BLaER1 (cell line): Measurements from ENCODE around the gene LIFR.

Experiments
- H3K27ac ChIP-seq: shearing (Covaris generic); formaldehyde crosslinking; 2 replicates; pipeline ENCODE4 v1.8.1; 2022
- H3K27me3 ChIP-seq: shearing (Covaris generic); formaldehyde crosslinking; 2 replicates; pipeline ENCODE4 v1.8.1; 2022
- H3K36me3 ChIP-seq: shearing (Covaris generic); formaldehyde crosslinking; 2 replicates; pipeline ENCODE4 v1.8.1; 2022
- H3K4me1 ChIP-seq: shearing (Covaris generic); formaldehyde crosslinking; 2 replicates; pipeline ENCODE4 v1.8.1; 2022
- H3K4me2 ChIP-seq: shearing (Covaris generic); formaldehyde crosslinking; 2 replicates; pipeline ENCODE4 v1.8.1; 2022
- H3K4me3 ChIP-seq: shearing (Covaris generic); formaldehyde crosslinking; 2 replicates; pipeline ENCODE4 v1.8.1; 2022
- H3K9ac ChIP-seq: shearing (Covaris generic); formaldehyde crosslinking; 2 replicates; pipeline ENCODE4 v1.8.1; 2022
- H3K9me3 ChIP-seq: shearing (Covaris generic); formaldehyde crosslinking; 2 replicates; pipeline ENCODE4 v1.8.1; 2022
- H4K20me1 ChIP-seq: shearing (Covaris generic); formaldehyde crosslinking; 2 replicates; pipeline ENCODE4 v1.8.1; 2022
- Cebpa-rat ChIP-seq: shearing (Covaris generic); IDR thresholded peaks from 2 replicates; pipeline ENCODE4 v1.8.1; 2022

LIFR gene

GRCh38 chr5:38562444-38563210, 6.2 kb upstream of the LIFR start:
- no peak overlapping the region for H3K4me3 ChIP-seq
- H3K9ac ChIP-seq = no peak overlapping the region
- H3K4me2 ChIP-seq = no peak overlapping the region
- H3K4me1 ChIP-seq = no peaks in the 10 kb centered on the region
- no peak for TF ChIP-seq Cebpa-rat
- H3K27me3 ChIP-seq = no peaks in the 10 kb centered on the region
- H3K9me3 ChIP-seq = no peaks in the 10 kb centered on the region
- H3K27ac ChIP-seq = no peak overlapping the region
- H3K36me3 ChIP-seq = no peaks in the 10 kb centered on the region
- H4K20me1 ChIP-seq = no peaks in the 10 kb centered on the region

DNA sequence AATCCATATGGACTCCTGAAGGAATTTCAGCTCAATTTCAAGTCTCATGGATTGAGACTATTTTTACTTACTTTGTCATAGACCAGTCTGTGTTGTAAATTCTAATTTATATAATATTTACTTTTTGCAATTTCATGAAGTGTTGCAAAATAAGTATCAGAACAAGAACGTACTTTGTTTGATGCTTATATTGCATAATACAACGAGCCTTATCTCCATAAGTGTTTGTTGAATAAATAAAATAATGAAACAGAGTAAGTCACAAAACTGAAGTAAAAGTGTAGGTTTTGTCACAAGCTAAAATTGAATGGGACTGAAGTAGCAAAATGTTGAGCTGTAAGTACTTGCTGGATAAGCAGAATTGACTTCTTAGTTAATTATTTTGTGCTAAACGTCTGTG, 3.0 kb upstream of the LIFR start:
- H3K27ac ChIP-seq = no peak overlapping the region
- H3K36me3 ChIP-seq = no peaks in the 10 kb centered on the region
- no peaks in the 10 kb centered on the region; the same call in 1 of the 2 replicates for H4K20me1 ChIP-seq
- no peak for TF ChIP-seq Cebpa-rat
- no peaks in the 10 kb centered on the region for H3K9me3 ChIP-seq
- H3K9ac ChIP-seq = no peak overlapping the region
- peaks cover 12% of the 10 kb centered on the region; the same call in 1 of the 2 replicates for H3K4me1 ChIP-seq
- H3K4me2 ChIP-seq = no peak overlapping the region
- H3K27me3 ChIP-seq = peaks cover 26% of the 10 kb centered on the region
- no peak overlapping the region for H3K4me3 ChIP-seq

DNA sequence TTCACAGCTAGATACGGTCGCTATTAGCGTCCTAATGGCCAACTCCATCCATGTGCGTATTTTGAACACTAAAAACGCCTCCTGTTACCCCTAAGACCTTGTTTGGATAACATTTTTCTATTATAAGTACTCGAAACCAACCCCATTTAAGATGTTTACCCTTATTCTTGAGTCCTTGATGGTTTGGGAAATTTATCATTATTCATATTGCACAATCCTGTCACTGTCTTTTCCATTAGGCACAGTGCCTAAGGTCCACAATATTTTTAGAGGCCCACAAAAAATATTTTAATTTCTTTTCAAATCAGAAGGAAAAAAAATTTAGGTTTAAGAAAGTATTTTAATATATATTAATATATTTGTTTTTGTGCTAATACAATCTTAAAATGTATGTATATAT, 1.3 kb upstream of the LIFR start:
- no peak overlapping the region for H3K9ac ChIP-seq
- peaks cover 16% of the 10 kb centered on the region for H3K4me1 ChIP-seq
- no peak overlapping the region for H3K4me2 ChIP-seq
- no peaks in the 10 kb centered on the region for H3K36me3 ChIP-seq
- no peak overlapping the region for H3K4me3 ChIP-seq
- no peak for TF ChIP-seq Cebpa-rat
- H4K20me1 ChIP-seq = no peaks in the 10 kb centered on the region; the same call in 1 of the 2 replicates
- peaks cover 36% of the 10 kb centered on the region for H3K27me3 ChIP-seq
- H3K9me3 ChIP-seq = no peaks in the 10 kb centered on the region
- H3K27ac ChIP-seq = no peak overlapping the region

- H3K4me2 ChIP-seq = peak overlapping the region; percentile 95
- peak overlapping the region; percentile 65; the same call in 1 of the 2 replicates for H3K27ac ChIP-seq
Observed at GRCh38 chr5:38557308-38557710, 863 bp upstream of the LIFR start.

DNA sequence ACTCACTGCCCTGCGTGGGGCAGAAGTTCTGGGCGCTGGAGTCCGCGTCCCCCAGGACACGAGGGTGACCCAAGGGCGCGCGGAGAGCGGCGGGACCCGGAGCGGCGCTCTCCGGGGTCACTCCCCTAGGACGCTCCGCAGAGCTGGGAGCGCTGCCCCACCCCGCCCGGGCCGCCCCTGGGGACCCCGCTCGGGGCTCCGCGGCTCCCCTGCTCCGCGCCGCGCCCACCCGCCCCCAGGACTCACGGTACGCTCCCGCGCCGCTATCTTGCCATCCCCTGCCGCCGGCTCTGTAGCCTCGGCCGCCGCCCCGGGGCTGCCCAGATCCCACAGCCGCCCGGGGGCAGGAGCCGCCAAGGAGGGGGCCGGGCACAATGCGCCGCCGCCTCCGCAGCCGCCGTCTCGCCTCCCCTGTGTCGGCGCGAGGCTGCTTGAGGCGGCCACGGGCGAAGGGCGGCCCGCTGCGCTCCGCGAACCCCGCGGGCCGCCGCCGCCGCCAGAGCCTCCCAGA, 303 bp downstream of the LIFR start:
- Histone ChIP-seq H3K4me2 (peak overlapping the region; percentile 99), H3K9me3 (no peaks in the 10 kb centered on the region), H3K27me3 (peaks cover 37% of the 10 kb centered on the region), H3K27ac (peak overlapping the region; percentile 46; the same call in 1 of the 2 replicates), H3K36me3 (no peaks in the 10 kb centered on the region), H4K20me1 (no peaks in the 10 kb centered on the region; the same call in 1 of the 2 replicates), H3K9ac (peak overlapping the region; percentile 72), H3K4me1 (peaks cover 23% of the 10 kb centered on the region), H3K4me3 (peak overlapping the region; percentile 76)
- no peak for TF ChIP-seq Cebpa-rat

More at GRCh38 chr5:38557308-38557710, 863 bp upstream of the LIFR start:
- Histone ChIP-seq H4K20me1 (no peaks in the 10 kb centered on the region; the same call in 1 of the 2 replicates), H3K36me3 (no peaks in the 10 kb centered on the region), H3K9ac (peak overlapping the region; percentile 80), H3K27me3 (peaks cover 37% of the 10 kb centered on the region), H3K9me3 (no peaks in the 10 kb centered on the region), H3K4me3 (peak overlapping the region; percentile 76), H3K4me1 (peaks cover 21% of the 10 kb centered on the region)
- TF ChIP-seq Cebpa-rat = no peak

DNA sequence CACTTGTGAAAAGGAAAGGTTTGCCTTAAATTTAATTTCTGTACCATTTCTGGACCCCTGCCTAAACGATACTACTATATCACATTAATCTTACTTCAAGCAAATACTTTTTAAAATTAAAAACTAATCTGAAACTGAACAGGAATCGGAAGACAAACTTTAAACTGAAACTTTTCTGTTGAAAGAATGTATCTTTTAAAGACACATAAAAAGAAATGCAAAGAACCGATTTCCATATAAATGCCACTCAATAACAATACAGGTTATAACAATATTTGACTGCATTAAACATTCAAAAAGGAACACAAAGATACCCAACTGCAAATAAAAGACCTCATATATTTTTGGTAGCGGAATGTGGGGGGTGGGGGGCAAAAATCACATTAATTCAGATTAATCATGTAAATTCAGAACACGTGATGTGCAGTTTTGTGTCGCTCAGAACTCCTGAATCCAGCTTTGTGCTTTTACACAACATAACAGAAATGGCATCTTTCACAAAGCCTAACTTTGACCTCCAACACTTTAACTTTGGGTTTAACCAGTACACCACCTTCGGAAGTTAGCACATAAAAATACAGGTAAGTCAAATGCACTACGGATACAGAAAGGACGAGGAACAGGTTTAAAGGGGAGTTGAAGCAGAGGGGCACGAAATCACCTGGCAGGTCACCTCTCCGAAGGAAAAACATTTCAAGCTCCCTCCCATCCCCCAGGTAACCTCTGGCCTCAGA, 925 bp downstream of the LIFR start:
- Histone ChIP-seq H3K4me3 (peak overlapping the region; percentile 76), H3K36me3 (no peaks in the 10 kb centered on the region), H3K4me1 (peaks cover 23% of the 10 kb centered on the region), H3K27me3 (peaks cover 37% of the 10 kb centered on the region), H3K9ac (peak overlapping the region; percentile 72; the same call in 1 of the 2 replicates), H3K9me3 (no peaks in the 10 kb centered on the region), H4K20me1 (no peaks in the 10 kb centered on the region; the same call in 1 of the 2 replicates), H3K27ac (peak overlapping the region; percentile 46; the same call in 1 of the 2 replicates), H3K4me2 (peak overlapping the region; percentile 99)
- TF ChIP-seq Cebpa-rat = no peak

DNA sequence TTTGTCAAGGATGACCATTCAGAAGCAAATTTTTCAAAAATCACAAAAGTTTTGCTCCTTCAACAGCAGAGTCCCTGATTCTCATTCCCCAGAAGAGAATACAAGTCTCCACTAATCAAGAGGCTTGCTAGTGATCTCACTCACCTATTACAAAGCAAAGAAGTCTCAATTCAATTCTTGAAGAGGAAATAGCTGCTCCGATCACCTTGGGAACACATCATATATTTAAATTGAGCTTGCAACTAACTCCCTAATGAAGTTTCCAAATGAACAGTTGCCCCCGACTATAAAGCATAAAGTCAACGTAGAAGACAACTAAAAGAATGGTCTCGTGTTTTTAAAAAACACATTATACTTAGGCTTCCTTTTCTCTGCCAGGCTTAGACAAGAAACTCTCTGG, 1.6 kb downstream of the LIFR start:
- Histone ChIP-seq H3K4me3 (no peak overlapping the region), H3K4me2 (no peak overlapping the region), H3K4me1 (peaks cover 23% of the 10 kb centered on the region)

DNA sequence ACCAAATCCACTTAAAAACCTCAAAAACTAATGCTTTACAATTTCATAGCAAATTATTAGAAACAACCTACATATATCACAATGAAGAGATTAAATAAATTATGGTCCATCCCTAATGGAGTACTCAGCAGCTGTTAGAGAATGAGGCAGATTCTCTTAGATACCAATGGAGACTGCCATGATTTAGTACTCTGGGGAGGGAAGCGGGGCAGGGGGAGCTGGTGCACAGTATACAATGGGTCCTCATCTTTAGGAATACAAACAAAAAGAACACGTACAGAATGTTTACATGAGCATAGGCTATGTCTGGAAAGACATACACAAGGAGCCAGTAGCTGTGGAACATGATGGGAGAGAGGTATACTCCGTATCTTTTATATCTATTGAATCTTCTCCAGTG, 2.0 kb downstream of the LIFR start:
- H3K9ac ChIP-seq = no peak overlapping the region
- H4K20me1 ChIP-seq = no peaks in the 10 kb centered on the region; the same call in 1 of the 2 replicates
- H3K36me3 ChIP-seq = no peaks in the 10 kb centered on the region
- H3K9me3 ChIP-seq = no peaks in the 10 kb centered on the region
- peaks cover 37% of the 10 kb centered on the region for H3K27me3 ChIP-seq
- H3K4me1 ChIP-seq = peaks cover 23% of the 10 kb centered on the region
- no peak overlapping the region for H3K27ac ChIP-seq
- H3K4me3 ChIP-seq = no peak overlapping the region
- H3K4me2 ChIP-seq = no peak overlapping the region
- TF ChIP-seq Cebpa-rat = no peak

More for the DNA sequence above, 1.6 kb downstream of the LIFR start:
- Histone ChIP-seq H3K27ac (no peak overlapping the region), H3K27me3 (peaks cover 37% of the 10 kb centered on the region), H3K9ac (no peak overlapping the region), H3K36me3 (no peaks in the 10 kb centered on the region), H4K20me1 (no peaks in the 10 kb centered on the region; the same call in 1 of the 2 replicates), H3K9me3 (no peaks in the 10 kb centered on the region)
- no peak for TF ChIP-seq Cebpa-rat

DNA sequence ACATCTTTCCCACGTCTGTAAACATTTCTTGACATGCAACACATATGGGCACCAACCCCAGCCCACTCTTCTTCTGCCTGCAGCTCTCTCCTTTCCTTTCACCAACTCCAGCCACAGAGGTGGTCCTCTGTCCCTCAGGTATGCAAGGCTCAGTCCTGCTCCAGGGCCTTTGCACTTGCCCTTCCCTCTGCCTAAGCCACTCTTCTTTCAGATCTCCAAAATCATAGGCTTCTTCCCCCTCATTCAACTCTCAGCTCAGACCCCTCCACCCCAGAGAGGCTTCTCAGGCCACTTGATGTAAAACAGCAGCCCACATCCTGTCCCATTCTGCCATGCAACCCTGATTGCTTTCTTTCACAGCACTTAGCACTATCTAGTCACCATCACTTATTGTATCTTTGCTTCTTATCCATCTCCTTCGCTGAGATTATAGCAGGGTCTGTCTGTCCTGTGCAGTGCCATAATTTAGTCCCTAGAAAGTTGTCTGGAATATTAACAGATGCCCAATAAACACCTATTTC, 3.4 kb downstream of the LIFR start:
- peaks cover 37% of the 10 kb centered on the region for H3K27me3 ChIP-seq
- H3K4me2 ChIP-seq = peak overlapping the region; percentile 24; the same call in 1 of the 2 replicates
- H3K4me3 ChIP-seq = no peak overlapping the region
- H3K4me1 ChIP-seq = peaks cover 23% of the 10 kb centered on the region
- H4K20me1 ChIP-seq = no peaks in the 10 kb centered on the region; the same call in 1 of the 2 replicates
- H3K36me3 ChIP-seq = no peaks in the 10 kb centered on the region
- H3K9me3 ChIP-seq = no peaks in the 10 kb centered on the region
- no peak for TF ChIP-seq Cebpa-rat
- H3K27ac ChIP-seq = no peak overlapping the region
- no peak overlapping the region for H3K9ac ChIP-seq
